Activated CD4-positive, alpha-beta T cell treated with anti-CD3 and anti-CD28 coated beads, Interleukin-2, Interleukin-4, amounts not matched to agents 100 ng/mL and 50 ng/mL, durations not matched to agents 16 hours and 8 hours (primary cell): ENCODE results near the gene TPCN2.
"Not testable (repeated sequence)": the region's sequence is repeated elsewhere in the genome, so short reads cannot be mapped to it uniquely, and the experiment has no call there.

Experiments
- DNase-seq: peaks from one replicate; pipeline ENCODE4 v3.0.0-alpha.2; 2020; ENCODE audit warnings: low spot score

TPCN2 gene

GRCh38 chr11:69129647-69130046, 80.9 kb downstream of the TPCN2 start:
- no peak for DNase-seq

- DNase-seq, result no peak
Measured at GRCh38 chr11:69130654-69131053, 81.9 kb downstream of the TPCN2 start.

DNA sequence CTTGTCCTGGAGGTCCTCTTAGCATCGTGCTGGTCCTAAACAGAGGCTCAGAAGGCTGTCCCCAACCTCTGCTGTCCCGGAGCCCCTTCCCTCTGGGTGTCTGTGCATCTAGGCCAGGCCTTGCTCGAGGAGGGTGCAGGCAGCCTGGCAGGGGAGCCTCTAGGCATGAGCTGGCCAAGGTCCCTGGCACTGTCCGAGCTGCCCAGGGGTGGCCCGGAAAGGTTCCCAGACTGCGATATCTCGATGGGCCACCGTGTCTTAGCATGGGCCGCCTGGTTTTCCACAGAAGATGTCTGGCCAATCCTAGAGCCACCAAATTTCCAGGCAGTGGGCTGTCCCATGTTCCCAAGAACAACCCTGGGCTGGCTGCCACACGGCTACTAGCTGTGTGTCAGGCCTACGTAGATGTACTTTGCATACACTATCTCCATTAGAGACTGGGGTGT, 82.4 kb downstream of the TPCN2 start:
- DNase-seq, result no peak

DNA sequence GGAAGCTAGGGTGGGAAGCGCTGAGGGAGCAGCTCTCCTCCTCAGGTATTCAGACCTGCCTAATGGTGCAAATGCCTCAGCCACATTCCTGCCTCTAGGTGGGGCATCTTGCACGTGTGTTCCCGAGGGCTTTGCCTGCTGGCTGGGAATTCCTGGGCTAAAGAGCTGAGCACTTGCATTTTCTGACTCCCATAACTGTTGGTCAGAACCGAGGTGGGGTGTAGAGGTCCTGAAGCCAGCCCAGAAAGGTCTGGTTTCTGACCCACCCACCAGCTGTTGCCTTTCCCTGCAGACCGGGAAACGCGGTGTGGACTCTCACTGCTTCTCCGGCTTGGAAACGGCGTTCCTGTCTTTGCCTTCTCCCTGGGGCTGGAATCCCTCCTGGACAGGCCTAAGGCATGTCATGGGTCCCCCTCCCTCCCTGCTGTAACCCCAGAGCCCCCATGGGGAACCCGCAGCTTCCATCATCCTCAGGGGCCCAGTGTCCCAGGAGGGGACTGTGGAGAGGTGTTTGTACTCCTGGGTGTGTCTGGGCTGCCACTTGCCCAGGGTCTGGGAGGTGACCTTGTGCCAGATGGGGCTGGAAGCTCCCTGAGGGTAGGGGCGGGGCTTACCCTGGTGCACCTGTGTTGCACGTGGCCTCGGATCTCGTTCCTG, 83.0 kb downstream of the TPCN2 start:
- DNase-seq, result no peak

- no peak for DNase-seq
Measured at GRCh38 chr11:69132301-69132670, 83.6 kb downstream of the TPCN2 start.

- no peak for DNase-seq
Measured at GRCh38 chr11:69133251-69133650, 84.5 kb downstream of the TPCN2 start.

DNA sequence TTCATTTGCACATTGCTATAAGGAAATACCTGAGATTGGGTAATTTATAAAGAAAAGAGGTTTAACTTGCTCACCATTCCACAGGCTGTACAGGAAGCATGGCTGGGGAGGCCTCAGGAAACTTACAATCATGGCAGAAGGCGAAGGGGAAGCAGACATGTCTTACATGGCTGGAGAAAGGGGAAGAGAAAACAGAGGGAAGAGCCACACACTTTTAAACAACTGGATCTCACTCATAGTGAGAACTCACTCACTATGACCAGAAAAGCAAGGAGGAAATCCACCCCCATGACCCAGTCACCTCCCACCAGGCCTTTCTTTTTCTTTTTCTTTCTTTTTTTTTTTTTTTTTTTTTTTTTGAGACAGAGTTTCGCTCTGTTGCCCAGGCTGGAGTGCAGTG, 85.5 kb downstream of the TPCN2 start:
- not testable (repeated sequence) for DNase-seq

DNA sequence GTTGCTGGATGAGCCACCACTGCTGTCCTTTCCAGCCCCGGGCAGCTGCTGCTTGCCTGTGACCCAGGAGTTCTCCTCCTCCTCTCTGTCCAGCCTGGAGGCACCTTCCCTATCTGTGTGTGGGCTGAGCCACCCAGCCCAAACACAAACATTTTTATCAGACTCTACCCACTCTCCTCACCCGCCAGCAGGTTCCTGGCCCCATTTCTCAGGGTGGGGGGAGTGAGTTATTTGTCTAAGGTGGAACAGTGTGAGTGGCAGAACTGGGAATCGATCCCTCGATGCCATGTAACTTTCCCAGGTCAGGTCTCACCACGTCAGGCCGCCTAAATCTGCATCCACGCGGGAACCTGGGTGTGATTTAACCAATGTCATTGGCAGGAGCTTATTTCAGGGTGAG, 86.2 kb downstream of the TPCN2 start:
- DNase-seq, result no peak

GRCh38 chr11:69135420-69136363, 87.0 kb downstream of the TPCN2 start:
- no peak for DNase-seq

- DNase-seq, result no peak
Measured at GRCh38 chr11:69136471-69136870, 87.7 kb downstream of the TPCN2 start.

DNA sequence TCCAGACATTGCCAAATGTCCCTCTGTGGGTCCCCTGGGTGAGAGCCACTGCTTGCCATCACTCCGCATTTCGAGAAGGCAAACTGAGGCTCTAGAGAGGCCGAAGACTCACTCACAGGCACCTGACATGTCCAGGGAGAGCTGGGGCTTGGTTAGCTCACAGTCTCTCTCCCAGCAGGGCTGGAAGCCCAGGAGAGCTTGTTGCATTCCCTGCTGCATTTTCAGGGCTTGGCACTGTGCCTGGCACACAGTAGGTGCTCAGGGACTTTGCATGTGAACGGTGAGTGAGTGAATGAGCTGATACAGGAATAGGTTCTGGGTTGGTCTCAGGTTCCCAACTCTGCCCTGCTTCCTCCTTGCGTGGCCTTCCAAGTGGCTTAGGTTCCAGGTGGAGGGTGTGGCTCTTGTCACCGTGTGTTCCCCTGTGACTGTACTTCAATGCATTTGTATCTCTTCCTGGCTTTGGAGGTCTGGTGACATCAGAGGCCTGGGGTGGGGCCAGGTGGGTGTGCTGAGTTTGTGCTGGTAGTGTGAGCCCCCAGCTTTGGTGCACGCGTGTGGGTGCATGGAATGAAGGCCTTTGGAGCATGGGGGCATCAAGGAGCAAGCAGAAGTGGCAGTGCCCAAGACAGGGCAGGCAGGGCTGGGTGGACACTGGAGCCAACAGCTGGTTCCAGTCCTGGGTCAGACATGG, 88.6 kb downstream of the TPCN2 start:
- DNase-seq, result no peak

- no peak for DNase-seq
Measured at GRCh38 chr11:69138265-69138664, 89.5 kb downstream of the TPCN2 start.

DNA sequence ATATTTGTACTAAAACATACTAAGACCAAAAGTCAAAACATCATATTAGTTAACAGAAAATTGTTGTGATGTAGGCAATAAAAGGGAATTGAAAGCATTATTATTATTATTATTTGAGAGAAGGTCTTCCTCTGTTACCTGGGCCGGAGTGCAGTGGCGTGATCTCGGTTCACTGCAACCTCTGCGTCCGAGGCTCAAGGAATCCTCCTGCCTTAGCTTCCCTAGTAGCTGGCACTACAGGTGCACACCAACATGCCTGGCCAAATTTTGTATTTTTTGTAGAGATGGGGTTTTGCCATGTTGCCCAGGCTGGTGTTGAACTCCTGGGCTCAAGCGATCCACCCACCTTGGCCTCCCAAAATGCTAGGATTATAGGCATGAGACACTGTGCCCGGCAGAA, 91.4 kb downstream of the TPCN2 start:
- DNase-seq, result not testable (repeated sequence)

DNA sequence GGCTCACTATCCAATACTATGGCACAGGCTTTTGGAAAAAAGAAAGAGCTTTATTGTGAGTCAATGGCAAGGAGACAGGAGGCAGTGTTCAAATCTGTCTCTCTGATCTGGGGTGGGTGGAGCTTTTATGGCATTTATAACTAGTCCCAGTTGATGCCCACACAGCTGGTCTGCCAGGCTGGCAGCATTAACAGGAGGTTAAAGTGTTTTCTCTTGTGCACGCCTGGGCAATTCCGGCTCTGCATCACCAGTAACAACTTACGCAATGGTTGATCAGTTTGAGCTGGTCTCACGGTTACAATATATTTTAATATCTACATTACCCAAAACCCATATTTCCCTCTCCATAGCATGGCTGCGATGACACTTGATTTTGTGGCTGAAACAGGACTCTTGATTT, 91.9 kb downstream of the TPCN2 start:
- no peak for DNase-seq

GRCh38 chr11:69141742-69142141, 93.0 kb downstream of the TPCN2 start:
- no peak for DNase-seq

GRCh38 chr11:69142895-69143294, 94.2 kb downstream of the TPCN2 start:
- DNase-seq, result no peak

- DNase-seq, result no peak
Measured at GRCh38 chr11:69144316-69145049, 95.8 kb downstream of the TPCN2 start.

- no peak for DNase-seq
Measured at GRCh38 chr11:69145050-69145380, 96.3 kb downstream of the TPCN2 start.

DNA sequence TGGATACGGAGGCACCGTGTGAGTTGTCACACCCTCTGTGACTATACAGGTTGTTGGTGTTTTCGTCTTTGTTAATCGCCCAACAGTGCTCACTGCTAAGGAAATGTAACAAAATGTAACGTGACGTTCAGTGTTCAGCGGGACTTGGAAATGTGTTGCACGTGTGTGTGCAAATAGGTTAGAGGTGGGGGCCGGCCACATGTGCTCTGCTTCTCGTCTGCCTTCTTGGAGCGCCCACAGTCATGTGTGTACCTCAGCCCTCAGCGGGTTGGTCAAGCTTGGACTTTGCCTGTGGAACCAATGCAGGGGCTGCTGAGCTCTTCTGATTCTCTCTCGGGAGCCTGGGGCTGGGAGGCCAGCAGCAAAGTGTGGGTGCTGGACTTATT, 99.6 kb downstream of the TPCN2 start:
- no peak for DNase-seq

GRCh38 chr11:69148806-69149205, 100.1 kb downstream of the TPCN2 start:
- no peak for DNase-seq

GRCh38 chr11:69149338-69150045, 100.8 kb downstream of the TPCN2 start:
- DNase-seq, result not testable (repeated sequence)

- no peak for DNase-seq
Measured at GRCh38 chr11:69150175-69150574, 101.4 kb downstream of the TPCN2 start.
